ENCODE results near the gene HOXC6.

HOXC6 gene

GRCh38 chr12:54012631-54013409 lies 15.4 kb upstream of the HOXC6 start:
- no peak overlapping the region for H3K27ac ChIP-seq (ENCODE audit: poor library complexity, severe bottlenecking)
- no peak for ATAC-seq (ENCODE audit: low read depth)
- no peaks in the 10 kb centered on the region for H3K9me3 ChIP-seq (ENCODE audit: severe bottlenecking)

GRCh38 chr12:54014377-54015017 lies 13.7 kb upstream of the HOXC6 start:
- TF ChIP-seq, protein P1, sequence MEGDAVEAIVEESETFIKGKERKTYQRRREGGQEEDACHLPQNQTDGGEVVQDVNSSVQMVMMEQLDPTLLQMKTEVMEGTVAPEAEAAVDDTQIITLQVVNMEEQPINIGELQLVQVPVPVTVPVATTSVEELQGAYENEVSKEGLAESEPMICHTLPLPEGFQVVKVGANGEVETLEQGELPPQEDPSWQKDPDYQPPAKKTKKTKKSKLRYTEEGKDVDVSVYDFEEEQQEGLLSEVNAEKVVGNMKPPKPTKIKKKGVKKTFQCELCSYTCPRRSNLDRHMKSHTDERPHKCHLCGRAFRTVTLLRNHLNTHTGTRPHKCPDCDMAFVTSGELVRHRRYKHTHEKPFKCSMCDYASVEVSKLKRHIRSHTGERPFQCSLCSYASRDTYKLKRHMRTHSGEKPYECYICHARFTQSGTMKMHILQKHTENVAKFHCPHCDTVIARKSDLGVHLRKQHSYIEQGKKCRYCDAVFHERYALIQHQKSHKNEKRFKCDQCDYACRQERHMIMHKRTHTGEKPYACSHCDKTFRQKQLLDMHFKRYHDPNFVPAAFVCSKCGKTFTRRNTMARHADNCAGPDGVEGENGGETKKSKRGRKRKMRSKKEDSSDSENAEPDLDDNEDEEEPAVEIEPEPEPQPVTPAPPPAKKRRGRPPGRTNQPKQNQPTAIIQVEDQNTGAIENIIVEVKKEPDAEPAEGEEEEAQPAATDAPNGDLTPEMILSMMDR (IDR thresholded peaks at IDR 0.05; ENCODE audit: poor library complexity, severe bottlenecking) = no peak
- no peak overlapping the region for H3K27ac ChIP-seq (ENCODE audit: poor library complexity, severe bottlenecking)
- peaks cover 82% of the 10 kb centered on the region for H3K27me3 ChIP-seq (ENCODE audit: insufficient read depth, poor library complexity, severe bottlenecking)
- H3K4me3 ChIP-seq (ENCODE audit: severe bottlenecking) = peak overlapping the region; percentile 11
- no peaks in the 10 kb centered on the region for H3K9me3 ChIP-seq (ENCODE audit: severe bottlenecking)
- no peaks in the 10 kb centered on the region for H3K4me1 ChIP-seq (ENCODE audit: insufficient read depth, poor library complexity, severe bottlenecking)
- no peaks in the 10 kb centered on the region for H3K36me3 ChIP-seq (ENCODE audit: low read depth)
- DNase-seq (ENCODE audit: low spot score) (no peak), ATAC-seq (ENCODE audit: low read depth) (no peak)

More at GRCh38 chr12:54012631-54013409, 15.4 kb upstream of the HOXC6 start:
- Histone ChIP-seq H3K4me3 (ENCODE audit: severe bottlenecking) (no peak overlapping the region), H3K4me1 (ENCODE audit: insufficient read depth, poor library complexity, severe bottlenecking) (no peaks in the 10 kb centered on the region), H3K36me3 (ENCODE audit: low read depth) (no peaks in the 10 kb centered on the region), H3K27me3 (ENCODE audit: insufficient read depth, poor library complexity, severe bottlenecking) (peaks cover 91% of the 10 kb centered on the region)
- TF ChIP-seq, protein P1 (IDR thresholded peaks at IDR 0.05; ENCODE audit: poor library complexity, severe bottlenecking) = no peak
- no peak for DNase-seq (ENCODE audit: low spot score)

DNA sequence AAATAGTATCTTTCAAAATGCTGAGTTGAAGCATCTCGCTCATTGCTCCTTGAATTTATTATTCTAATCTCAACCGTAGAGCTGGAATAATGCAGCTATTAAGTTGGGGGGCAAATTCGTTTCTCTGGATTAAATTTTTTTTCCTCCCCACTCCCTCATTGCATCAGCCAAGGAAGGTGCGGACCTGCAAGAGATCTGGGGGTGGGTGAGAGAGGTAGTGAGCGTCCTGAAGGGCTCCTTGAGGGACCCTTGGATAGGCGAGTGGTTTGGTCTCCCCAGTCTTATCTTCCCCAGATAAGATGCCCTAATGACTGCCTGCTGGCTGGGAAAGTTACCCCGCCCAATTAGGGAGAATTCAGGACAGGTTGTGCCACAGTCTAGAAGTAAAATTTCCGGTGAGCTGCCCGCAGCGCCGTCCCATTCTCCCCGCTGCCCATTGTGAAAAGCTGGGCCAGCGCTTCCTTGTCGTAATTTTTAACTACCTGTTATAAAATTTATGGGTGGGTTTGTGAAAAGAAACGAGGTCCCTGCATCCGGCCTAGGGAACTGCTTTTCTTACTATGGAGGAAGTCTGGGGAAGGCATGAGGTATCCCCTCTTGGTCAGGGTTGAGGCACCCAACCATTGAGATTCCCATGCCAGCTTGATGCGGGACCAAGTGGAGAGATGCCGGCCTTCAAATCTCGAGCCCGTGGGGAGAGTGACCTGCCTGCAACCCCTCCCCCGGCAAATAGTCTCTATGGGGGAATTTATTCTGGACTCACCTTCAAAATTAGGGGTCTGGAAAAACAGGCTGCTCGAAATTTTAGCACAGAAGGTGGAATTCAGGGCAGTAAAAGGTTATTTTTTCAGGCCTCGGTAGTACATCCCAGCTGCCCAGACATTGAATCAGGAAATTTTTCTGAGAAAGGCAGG lies 13.0 kb upstream of the HOXC6 start:
- Histone ChIP-seq H3K27me3 (ENCODE audit: insufficient read depth, poor library complexity, severe bottlenecking) (peaks cover 77% of the 10 kb centered on the region), H3K27ac (ENCODE audit: poor library complexity, severe bottlenecking) (no peak overlapping the region), H3K36me3 (ENCODE audit: low read depth) (no peaks in the 10 kb centered on the region), H3K4me3 (ENCODE audit: severe bottlenecking) (no peak overlapping the region), H3K9me3 (ENCODE audit: severe bottlenecking) (no peaks in the 10 kb centered on the region), H3K4me1 (ENCODE audit: insufficient read depth, poor library complexity, severe bottlenecking) (no peaks in the 10 kb centered on the region)
- ATAC-seq (ENCODE audit: low read depth) = no peak
- TF ChIP-seq, protein P1 (IDR thresholded peaks at IDR 0.05; ENCODE audit: poor library complexity, severe bottlenecking) = no peak
- no peak for DNase-seq (ENCODE audit: low spot score)

- peaks cover 76% of the 10 kb centered on the region for H3K27me3 ChIP-seq (ENCODE audit: insufficient read depth, poor library complexity, severe bottlenecking)
- no peaks in the 10 kb centered on the region for H3K9me3 ChIP-seq (ENCODE audit: severe bottlenecking)
- peak overlapping the region; percentile 31 for H3K27ac ChIP-seq (ENCODE audit: poor library complexity, severe bottlenecking)
- no peak for ATAC-seq (ENCODE audit: low read depth)
- DNase-seq (ENCODE audit: low spot score) = no peak
- no peaks in the 10 kb centered on the region for H3K36me3 ChIP-seq (ENCODE audit: low read depth)
- TF ChIP-seq, protein P1 (IDR thresholded peaks at IDR 0.05; ENCODE audit: poor library complexity, severe bottlenecking) = no peak
- H3K4me1 ChIP-seq (ENCODE audit: insufficient read depth, poor library complexity, severe bottlenecking) = no peaks in the 10 kb centered on the region
- H3K4me3 ChIP-seq (ENCODE audit: severe bottlenecking) = peak overlapping the region; percentile 44
Observed at GRCh38 chr12:54016051-54016450, 12.2 kb upstream of the HOXC6 start.
